ENCODE data around the gene OTUD3.
A peak's percentile ranks its signal among the peaks of the same experiment; 100 is the strongest.
"Not testable (repeated sequence)": the region's sequence is repeated elsewhere in the genome, so short reads cannot be mapped to it uniquely, and the experiment has no call there.

OTUD3 gene

DNA sequence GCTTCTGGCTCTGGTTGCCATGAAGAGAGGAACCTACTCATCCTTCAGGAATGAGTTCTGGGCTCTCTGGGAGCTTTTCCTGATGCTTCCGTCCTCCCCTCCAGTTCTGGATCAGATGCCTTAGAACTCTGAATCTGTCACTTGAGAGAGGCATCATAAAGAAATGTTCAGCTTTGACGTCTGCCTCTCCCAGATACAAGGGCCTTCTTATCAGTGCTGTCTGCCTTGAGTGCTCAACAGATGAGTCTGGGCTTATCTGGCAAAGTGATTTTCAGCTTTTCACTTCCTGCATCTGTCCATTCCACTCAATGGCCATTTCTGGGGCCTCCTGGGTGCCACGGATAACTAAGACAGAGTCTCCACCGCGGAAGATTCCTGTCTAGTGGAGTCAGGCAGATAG is 12.3 kb upstream of the OTUD3 start:
- no peak for DNase-seq

DNA sequence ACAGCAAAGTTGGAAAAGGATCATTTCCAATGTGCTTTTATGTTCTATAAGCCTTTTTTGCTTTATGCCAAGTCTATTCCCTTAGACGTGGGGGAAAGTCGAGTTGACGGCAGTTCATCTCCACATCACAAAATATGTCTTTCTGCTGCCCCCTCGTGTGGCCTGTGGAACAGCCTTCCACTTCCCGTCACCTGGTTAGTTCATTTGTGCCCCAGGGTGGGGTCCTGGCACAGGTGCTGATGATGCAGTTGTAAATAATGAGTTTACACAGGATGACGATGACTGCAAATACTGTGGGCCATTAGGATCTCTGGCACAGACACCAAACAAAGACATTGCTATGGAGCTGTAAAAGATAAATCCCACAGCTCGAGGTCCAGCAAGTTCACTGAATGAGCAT is 10.0 kb upstream of the OTUD3 start:
- DNase-seq = no peak

DNA sequence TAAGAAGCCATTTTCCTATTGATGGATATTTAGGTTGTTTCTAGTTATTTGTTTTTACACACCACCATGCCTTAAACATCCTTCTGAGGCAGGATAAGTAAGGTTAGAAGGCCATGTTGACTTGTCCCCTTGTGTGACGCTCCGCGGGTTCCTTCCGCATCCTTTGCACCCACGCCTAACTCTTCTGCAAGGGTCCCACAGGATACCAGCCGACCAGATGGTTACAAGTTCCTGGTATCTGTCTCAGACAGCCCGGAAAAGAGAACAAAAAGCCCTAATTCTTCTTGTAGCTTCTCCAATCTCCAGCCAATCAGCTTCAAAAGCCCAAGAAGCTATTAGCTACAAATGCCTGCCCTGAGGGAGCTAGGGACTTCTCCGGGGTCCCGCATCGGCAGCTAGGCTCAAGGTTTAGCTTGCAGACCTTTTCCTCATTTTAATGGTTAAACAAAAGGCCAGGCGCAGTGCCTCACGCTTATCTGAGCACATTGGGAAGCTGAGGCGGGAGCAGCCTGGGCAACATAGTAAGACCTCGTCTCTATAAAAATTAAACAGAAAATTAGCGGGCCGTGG is 4.9 kb upstream of the OTUD3 start:
- no peak for DNase-seq

DNA sequence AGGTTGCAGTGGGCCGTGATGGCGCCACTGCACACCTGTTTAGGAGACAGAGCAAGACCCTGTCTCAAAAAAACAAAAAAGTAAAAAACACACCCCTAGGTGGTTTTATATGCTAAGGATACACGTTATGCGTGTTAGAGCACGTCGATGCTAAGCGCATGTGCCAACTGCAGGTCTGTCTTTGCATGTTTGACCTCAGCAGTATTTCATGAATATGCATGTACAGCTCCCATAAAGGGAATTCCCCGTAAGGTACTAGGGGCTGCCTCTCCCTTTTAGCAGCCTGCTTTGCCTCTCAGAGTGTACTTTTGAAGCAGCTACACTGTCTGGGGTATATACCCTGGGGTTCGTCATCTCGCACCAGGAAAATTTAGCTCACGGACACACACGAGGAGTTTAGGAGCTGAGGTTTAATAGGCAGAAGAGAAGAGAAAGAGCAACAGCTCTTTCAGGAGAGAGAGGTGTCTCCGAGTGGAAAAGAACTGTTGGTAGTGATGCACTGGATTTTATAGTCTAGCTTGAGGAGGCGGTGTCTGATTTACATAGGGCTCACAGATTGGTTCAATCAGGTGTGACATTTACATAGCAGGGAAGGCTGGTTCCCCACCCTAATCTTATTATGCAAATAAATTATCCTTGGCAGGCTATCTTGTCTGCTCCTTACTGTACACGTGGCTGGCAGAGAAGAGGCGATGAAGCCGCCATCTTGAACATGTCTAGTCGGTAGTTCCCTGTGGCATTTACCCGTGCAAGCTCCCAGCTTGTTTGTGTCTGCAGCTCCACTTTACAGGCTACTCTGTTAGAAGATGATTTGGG is 4.2 kb upstream of the OTUD3 start:
- no peak for DNase-seq

DNA sequence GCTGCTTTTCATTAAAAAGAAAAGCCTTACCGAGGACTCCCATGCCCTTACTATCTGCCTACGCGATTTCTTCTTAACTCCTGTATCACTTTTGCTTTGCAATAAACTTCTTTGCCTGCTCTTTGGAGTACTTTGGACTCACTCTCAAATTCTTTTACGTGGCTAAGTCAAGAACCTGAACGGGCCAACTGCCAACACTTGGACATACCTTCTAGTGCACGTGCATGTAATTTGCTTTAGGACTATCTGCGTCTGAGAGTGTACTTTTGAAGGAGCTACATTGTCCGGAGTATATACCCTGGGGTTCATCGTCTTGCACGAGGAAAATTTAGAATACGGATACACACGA is 3.6 kb upstream of the OTUD3 start:
- DNase-seq = no peak

DNA sequence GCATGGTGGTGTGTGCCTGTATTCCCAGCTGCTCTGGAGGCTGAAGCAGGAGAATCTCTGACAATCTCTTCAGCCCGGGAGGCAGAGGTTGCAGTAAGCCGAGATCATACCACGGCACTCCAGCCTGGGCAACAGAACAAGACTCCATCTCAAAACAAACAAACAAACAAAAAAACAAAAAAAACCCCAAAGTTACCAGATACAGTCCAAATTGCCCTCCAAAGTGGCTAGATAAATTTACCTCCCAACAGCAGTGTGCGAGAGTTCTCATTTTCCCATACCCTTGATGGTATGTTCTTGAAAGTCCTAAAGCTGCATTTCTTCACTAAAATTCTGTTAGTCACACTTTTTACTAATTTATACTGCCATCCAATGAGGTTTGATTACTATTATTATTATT is 3.0 kb upstream of the OTUD3 start:
- no peak for DNase-seq

DNA sequence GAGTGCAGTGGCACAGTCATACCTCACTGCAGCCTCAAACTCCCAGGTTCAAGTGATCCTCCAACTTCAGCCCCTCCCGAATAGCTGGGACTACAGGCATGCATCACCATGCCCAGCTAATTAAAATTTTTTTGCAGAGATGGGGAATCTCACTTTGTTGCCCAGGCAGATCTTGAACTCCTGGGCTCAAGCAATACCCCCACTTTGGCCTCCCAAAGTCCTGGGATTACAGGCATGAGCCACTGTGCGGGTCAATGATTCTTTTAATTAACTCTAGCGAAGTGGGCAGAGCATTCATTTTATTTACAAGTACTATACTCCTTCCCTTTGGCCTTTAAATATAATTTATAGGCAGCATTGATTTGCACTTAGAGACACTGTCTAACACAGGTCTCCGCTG is 2.5 kb upstream of the OTUD3 start:
- DNase-seq = no peak

DNA sequence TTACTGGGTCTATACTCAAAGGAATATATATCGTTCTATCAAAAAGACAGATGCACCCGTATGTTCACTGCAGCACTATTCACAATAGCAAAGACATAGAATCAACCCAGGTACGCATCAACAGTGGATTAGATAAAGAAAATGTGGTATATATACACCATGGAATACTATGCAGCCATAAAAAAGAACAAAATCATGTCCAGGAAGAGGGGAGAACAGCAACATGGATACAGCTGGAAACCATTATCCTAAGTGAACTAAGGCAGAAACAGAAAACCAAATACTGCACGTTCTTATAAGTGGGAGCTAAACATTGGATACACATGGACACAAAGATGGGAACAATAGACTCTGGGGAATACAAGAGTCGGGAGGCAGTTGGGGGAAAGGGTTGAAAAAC is 1.4 kb upstream of the OTUD3 start:
- not testable (repeated sequence) for DNase-seq

DNA sequence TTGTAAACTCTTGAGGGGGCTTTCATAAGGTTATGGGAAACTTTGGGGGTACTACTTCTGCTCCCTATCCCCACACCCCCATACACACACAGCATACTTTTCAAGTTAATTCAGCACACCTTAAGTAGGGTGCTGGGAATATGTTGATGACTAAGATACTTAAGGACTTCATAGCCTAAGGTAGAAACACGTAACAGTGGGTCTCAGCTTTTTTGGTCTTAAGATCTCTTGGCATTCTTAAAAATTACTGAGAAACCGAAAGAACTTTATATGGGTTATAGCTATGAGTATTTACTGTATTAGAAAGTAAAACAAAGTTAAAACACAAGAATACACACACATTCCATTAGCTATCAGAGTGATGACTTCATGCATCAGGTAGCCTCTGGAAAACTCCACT is 2.1 kb downstream of the OTUD3 start:
- DNase-seq = no peak

DNA sequence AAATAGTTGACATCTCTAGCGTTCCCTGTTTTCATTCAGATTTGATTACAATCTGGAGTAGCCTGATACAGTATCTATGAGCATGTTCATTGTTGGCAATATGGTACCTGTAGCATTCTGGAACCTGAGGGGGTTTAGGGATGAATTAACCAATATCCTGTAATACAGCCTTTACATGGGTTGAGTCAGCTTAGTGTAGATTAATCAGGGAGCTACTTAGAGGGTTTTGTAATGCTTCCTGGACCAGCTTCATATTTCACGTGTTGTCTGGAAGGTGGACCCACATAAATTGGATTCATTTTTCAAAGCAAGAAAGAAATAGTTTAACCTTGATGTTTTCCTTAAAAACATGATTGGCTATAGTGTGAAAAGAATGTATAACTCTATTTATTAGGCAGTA is 3.6 kb downstream of the OTUD3 start:
- DNase-seq = no peak

DNA sequence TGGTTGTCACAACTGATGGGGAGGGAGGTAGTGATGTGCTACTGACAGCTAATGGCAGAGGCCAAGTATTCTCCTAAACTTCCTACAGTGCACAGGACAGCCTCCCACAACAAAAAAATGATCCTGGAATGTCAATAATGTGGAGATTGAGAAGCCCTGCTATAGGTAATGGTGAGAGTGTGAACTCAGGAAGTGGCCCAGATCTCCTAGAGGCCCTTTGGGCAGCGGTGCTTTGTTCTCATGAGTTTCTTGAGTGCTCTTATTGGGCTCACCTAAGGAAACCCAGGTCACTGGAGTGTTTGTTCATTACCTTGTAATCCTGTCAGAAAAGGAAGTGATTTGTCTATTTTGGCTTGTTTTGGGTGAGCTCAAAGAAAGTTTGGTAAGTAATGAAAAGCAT is 5.9 kb downstream of the OTUD3 start:
- no peak for DNase-seq

DNA sequence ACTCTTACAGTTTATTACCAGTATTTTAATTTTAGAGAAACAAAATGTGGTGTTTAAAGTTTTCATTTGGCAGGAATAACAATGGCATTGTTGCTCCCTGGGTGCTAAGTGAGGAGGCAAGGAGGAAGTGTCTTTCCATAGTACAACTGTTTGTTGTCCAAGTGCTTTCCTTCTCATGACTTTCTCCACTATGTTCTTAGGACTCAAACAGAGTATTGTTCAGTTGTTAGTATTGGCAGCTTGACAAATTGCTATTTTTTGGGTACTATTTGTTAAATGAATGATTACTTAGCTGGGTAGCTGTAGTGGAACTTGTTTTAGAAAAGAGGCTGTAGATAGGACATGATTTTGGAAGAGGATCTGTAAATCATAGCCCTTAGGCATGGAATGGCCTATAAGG is 7.5 kb downstream of the OTUD3 start:
- no peak for DNase-seq

DNA sequence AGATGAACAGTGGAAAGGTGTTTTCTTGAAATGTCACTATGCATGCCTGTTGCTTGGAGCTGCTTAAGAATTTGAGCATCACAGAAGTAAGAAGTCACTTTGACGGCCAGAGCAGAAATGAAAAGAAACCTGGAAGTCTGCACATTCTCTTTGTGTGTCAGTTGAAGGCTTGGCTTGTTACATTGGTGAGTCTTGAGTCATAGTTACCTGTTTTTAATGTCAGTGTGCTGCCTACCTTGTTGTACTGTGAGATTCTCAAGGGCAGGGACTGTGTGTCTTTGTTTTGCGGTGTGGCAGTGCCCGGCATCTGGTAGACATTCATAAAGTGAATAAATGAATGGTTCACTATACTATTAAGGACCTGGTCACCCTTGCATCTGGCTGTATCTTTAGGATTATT is 9.9 kb downstream of the OTUD3 start:
- DNase-seq = no peak

DNA sequence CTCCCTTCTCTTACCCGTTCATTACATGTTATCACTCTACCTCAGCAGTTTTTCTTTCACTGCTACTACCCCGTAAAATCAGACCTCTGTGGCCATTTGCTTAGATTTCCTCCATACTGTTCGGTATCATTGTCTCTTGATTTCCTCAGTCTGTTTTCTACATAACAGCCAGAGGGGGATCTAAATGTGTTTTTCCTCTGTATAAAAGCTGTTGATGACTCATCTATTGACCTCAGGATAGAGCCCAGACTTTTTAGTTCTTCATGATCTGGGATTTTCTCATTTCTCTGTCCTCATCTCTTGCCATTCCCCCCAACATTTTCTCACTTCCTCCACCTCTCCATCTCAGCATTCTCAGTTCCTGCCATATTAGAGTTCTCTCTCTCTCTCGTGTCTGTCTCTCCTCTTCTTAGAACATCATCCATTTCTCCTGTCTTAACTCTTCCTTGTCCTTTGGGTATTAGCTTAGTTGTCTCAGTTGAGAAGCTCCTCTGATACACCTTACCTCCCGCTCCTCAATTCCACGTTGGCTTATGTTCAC is 10.5 kb downstream of the OTUD3 start:
- DNase-seq = no peak

DNA sequence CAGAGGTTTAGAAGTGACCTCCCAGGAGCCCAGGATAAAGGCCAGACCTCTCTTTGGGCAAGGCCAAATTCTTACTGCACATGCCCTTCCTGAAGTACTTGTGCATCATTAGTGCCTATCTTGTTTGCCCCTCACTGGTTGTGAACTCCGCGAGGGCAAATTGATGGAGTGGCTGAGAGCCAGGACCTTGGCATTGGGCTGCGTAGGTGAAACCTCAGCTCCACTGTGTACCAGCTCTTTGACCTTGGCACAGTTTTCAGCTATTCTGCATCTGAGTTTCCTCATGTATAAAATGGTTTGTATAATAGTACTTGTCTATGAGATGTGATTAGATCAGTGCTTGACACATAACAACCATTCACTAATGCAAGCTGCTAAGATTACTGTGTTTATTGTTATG is 11.5 kb downstream of the OTUD3 start:
- no peak for DNase-seq

DNA sequence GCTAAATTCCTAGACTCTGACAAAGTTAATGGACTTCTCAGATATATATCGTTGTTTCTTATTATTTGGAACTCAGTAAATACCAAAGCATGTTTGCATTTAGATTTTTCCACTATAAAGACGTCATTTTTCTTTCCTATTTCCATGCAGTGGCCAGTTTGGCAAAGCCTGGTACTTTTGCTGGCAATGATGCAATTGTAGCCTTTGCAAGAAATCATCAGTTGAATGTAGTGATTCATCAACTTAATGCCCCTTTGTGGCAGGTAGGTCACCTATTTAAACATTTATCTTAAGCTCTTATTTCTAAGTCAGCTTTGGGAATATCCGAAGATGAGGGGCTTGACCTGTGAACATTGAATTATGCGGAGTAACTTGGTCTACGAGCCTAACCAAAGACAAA is 12.0 kb downstream of the OTUD3 start:
- DNase-seq = no peak

DNA sequence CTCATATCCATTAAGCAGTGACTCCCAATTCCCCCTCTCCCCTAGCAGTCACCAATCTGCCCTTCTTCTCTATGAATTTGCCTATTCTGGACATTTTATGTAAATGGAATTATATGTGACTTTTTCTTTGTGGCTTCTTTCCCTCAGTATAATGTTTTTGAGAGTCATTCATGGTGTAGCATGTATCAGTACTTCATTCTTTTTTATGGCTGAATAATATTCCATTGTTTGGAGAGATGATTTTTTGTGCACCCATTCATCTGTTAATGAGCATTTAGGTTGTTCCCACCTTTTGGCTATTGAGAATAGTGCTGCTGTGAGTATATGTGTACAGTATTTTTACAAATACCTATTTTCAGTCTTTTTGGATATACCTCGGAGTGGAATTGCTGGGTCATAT is 19.5 kb downstream of the OTUD3 start:
- DNase-seq = no peak

DNA sequence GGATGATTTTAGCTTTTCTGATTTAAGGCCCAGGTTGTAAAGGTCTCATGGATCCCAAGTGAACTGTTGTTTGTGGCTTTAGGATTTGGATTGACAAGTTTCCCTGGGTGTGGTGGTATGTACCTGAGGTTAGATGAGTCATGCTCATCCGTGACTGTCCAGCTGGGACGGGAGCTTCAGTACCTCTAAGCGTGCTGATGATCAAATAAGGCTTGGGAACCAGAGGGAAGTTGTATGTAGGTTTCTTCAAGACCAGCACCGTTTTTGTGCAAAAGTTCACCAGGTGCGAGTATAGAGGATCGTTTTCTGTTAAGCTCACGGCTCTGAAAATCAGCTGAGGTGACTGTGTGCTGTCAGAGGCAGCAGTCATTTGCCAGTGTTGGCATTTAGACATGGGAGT is 21.4 kb downstream of the OTUD3 start:
- no peak for DNase-seq

DNA sequence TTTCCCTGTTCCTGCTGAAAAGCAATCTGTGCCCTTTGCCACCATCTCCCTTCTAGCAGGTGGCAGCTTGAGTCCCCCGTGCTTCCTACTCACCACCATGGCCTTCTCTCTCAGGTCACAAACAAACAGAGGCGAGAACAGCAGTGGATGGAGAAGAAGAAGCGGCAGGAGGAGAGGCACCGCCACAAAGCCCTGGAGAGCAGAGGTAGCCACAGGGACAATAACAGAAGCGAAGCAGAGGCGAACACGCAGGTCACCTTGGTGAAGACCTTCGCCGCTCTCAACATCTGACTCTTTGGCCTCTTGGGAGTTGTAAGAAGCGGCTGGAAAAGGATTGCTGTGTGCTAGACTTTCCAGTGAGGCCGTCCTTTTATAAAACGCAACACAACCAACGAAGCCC is 25.3 kb downstream of the OTUD3 start:
- no peak for DNase-seq

DNA sequence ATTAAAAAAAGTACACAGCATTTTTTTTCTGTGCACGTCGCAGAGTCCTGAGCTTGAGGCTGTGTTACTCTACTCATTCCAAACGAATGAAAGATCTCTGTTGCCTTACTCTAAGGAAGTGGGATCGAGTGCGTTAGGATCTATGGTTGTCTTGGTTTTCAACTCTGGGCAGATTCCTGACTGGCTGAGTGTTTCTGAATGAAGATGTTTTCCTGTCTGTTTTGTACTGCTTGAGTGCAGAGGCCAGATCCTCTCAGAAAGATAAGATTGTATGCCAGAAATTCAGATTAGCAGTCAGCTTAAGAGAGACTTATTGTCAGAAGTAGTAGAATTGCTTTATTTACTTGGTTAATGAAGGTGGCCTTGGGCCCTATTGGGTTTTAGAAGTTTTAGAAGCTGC is 27.2 kb downstream of the OTUD3 start:
- no peak for DNase-seq

DNA sequence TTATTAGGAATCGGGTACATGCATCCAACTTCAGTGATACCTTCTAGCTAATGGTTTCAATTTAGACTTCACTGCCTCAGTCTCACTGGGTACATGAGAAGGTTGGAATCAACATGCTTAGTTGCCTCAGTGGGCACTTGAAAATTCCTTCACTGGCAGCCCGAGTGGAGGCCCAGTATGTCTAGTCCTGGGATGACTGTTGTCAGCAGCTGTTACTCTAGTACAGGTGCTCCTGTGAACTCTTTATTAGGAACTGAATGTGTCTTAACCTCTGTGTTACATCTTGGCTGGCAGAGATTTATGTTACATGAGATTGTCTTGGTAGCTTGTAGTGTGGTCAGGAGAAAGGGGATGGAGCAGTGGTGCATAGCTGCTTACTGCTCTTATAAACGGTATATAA is 27.8 kb downstream of the OTUD3 start:
- DNase-seq = no peak

DNA sequence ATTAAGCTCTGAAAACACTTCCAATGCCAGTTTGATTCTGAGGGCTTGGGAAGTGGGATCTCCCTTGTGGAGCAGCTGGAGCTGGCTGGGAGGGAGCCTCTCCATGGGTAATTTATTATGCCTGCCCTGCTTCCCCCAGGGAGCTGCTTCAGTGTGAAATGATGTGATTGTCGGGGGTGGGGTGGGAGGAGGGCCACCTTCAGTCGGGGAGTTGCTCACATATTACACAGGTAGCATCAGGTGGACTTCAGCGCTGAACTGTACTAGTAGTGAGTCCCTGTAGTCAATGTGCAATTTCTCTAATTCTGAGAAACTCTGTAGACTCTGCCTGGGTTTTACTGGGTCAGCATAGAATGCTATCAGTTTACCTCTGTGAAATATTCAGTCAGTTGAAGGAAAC is 28.5 kb downstream of the OTUD3 start:
- no peak for DNase-seq

DNA sequence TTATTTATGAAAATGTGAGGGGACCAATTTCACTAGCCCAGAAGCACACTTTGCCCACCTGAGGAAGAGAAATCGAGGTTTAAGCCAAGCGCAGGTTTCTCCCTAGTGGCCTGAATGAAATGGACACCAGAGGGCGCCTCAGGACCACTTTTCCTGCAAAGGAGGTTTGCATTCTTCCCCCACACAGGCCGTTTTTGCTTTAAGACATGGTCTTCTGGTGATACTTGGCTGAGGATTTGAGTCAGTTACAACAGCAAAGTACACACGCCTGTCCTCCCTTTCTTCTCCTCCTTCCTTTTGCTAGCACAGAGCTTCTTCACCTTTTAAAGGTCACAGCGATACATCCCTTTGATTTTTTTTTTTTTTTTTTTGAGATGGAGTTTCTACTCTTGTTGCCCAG is 35.9 kb downstream of the OTUD3 start:
- DNase-seq = peak; percentile 83

DNA sequence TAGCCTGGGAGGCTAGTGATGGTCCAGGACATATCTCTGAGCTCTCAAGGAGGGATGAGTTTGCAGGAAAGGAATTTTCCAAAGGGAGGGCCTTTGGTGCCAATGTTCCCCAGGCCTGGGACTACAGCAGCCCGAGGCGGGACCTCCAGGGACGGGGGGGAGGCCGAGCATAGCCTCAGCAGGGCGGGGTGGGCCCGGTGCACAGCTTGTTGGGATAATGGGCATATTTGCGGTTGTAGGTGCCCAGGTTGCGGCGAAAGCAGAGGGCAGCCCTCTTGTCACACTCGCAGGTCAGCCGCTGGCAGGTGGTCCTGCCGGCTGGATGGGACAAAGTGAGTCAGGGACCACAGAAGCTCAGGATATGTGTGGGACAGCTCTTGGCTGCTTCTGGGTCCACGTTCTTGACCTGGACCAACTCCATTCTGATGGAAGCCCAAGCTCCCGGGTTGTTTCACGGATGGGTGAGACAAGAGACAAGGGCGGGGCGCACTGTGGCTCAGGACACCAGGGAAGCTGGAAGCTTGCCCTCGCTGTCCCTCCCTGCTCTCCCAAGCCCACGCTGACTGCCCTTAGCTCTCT is 38.0 kb downstream of the OTUD3 start:
- DNase-seq = no peak

DNA sequence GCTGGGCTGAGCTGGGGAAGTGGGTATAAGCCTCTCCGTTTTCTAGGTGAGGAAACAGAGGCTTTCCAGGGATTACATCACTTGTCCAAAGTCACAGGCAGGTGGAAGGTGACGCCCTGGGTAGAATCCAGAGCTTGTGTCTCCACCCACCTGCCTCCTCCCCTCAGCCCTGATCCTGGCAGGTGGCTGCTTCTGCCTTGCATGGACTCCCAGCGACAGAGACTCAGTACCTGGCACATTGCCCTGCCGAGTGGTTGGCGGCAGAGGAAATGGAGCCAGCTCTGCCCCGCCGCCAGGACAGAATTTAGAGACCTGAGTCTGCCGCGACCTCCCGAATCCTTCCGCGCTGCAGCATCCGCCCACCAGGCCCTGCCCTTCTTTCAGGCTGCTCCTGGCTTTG is 39.1 kb downstream of the OTUD3 start:
- DNase-seq = no peak
